OCI-LY1 (cell line): Measurements from ENCODE around the gene CD93.

Experiments
- H2AFZ ChIP-seq: fragments of 200-600 bp; sonication (generic), shearing (Covaris generic); 2 replicates; pipeline ENCODE4 v1.6.0; 2014; ENCODE audit warnings: antibody characterized with exemption, mild to moderate bottlenecking, low read length
- H3F3A ChIP-seq: fragments of 200-600 bp; sonication (generic), shearing (Covaris generic); 2 replicates; pipeline ENCODE4 v1.6.0; 2014; ENCODE audit warnings: mild to moderate bottlenecking, antibody characterized with exemption, low read length, moderate library complexity; ENCODE audit not compliant: insufficient read depth
- H3K27ac ChIP-seq: fragments of 200-600 bp; sonication (generic); 2 replicates; pipeline ENCODE4 v1.5.1; 2014; ENCODE audit warnings: low read length, mixed run types, mild to moderate bottlenecking, low read depth; ENCODE audit not compliant: poor library complexity, severe bottlenecking
- H3K27me3 ChIP-seq: fragments of 200-600 bp; sonication (generic); 2 replicates; pipeline ENCODE4 v1.6.0; 2014; ENCODE audit warnings: antibody characterized with exemption, mild to moderate bottlenecking, low read length, moderate library complexity; ENCODE audit not compliant: insufficient read depth
- H3K36me3 ChIP-seq: fragments of 200-600 bp; sonication (generic); 2 replicates; pipeline ENCODE4 v1.6.1; 2014; ENCODE audit warnings: mild to moderate bottlenecking, antibody characterized with exemption, low read length, moderate library complexity, mixed read lengths; ENCODE audit not compliant: insufficient read depth
- H3K4me1 ChIP-seq: fragments of 200-600 bp; sonication (generic); 2 replicates; pipeline ENCODE4 v1.5.1; 2014; ENCODE audit warnings: mild to moderate bottlenecking, low read length, moderate library complexity; ENCODE audit not compliant: insufficient read depth, severe bottlenecking
- H3K4me2 ChIP-seq: fragments of 200-600 bp; sonication (generic), shearing (Covaris generic); 2 replicates; pipeline ENCODE4 v1.6.1; 2014; ENCODE audit warnings: low read length
- H3K4me3 ChIP-seq: fragments of 200-600 bp; sonication (generic); 2 replicates; pipeline ENCODE4 v1.5.1; 2014; ENCODE audit warnings: low read length, low read depth, mild to moderate bottlenecking, mixed read lengths; ENCODE audit not compliant: poor library complexity, severe bottlenecking
- H3K79me2 ChIP-seq: fragments of 200-600 bp; shearing (Covaris generic); 2 replicates; pipeline ENCODE4 v1.6.1; 2016; ENCODE audit warnings: mixed run types, low read length, mixed read lengths; ENCODE audit not compliant: insufficient read depth
- H3K9ac ChIP-seq: fragments of 200-600 bp; sonication (generic), shearing (Covaris generic); 2 replicates; pipeline ENCODE4 v1.6.1; 2014; ENCODE audit warnings: mild to moderate bottlenecking, low read length, mixed read lengths
- H3K9me2 ChIP-seq: fragments of 200-600 bp; sonication (generic), shearing (Covaris generic); 2 replicates; pipeline ENCODE4 v1.6.1; 2014; ENCODE audit warnings: low read depth, mild to moderate bottlenecking, low read length, mixed read lengths
- H3K9me3 ChIP-seq: fragments of 200-600 bp; shearing (Covaris generic); 2 replicates; pipeline ENCODE4 v1.6.1; 2014; ENCODE audit warnings: low read length, mixed read lengths
- H4K20me1 ChIP-seq: fragments of 200-600 bp; sonication (generic), shearing (Covaris generic); 2 replicates; pipeline ENCODE4 v1.6.0; 2016; ENCODE audit warnings: mild to moderate bottlenecking, low read length; ENCODE audit not compliant: insufficient read depth
- EZH2 ChIP-seq: fragments of 200-600 bp; sonication (generic), shearing (Covaris generic); IDR thresholded peaks from 2 replicates; pipeline ENCODE4 v1.8.0; 2017; ENCODE audit warnings: borderline replicate concordance, mixed run types, mild to moderate bottlenecking, antibody characterized with exemption, low read length, moderate library complexity, mixed read lengths
- TF ChIP-seq, protein P1 (sequence below): fragments of 200-600 bp; sonication (generic), shearing (Covaris generic); IDR thresholded peaks from 2 replicates; pipeline ENCODE4 v1.5.1; 2017; ENCODE audit warnings: mild to moderate bottlenecking, antibody characterized with exemption, low read length, moderate library complexity, mixed read lengths

The CD93 gene

DNA sequence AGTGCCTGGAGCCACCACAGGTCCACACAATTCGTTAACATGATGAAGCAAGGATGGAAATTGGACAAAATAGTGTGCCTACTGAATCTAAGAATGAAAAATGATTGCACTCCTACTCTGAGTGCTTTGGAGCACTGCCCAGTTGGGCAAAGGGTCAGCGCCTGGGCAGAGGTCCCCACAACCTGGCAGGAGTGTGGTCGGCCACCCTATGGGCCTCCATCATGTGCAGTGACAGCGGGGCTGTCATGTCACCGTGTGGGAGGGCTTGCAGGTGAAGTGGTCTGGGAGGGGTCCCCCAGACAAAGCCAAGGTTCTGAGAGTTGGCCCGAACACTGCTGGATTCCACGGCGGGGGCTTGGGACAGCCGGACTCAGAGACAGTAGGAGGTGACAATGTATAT, 36.2 kb upstream of the CD93 start:
- H3K9me2 ChIP-seq: no peaks in the 10 kb centered on the region
- H4K20me1 ChIP-seq: no peaks in the 10 kb centered on the region
- H3K4me2 ChIP-seq: no peak overlapping the region
- H3K4me1 ChIP-seq: no peaks in the 10 kb centered on the region
- no peak for TF ChIP-seq EZH2
- TF ChIP-seq, protein P1, sequence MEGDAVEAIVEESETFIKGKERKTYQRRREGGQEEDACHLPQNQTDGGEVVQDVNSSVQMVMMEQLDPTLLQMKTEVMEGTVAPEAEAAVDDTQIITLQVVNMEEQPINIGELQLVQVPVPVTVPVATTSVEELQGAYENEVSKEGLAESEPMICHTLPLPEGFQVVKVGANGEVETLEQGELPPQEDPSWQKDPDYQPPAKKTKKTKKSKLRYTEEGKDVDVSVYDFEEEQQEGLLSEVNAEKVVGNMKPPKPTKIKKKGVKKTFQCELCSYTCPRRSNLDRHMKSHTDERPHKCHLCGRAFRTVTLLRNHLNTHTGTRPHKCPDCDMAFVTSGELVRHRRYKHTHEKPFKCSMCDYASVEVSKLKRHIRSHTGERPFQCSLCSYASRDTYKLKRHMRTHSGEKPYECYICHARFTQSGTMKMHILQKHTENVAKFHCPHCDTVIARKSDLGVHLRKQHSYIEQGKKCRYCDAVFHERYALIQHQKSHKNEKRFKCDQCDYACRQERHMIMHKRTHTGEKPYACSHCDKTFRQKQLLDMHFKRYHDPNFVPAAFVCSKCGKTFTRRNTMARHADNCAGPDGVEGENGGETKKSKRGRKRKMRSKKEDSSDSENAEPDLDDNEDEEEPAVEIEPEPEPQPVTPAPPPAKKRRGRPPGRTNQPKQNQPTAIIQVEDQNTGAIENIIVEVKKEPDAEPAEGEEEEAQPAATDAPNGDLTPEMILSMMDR: no peak
- no peaks in the 10 kb centered on the region for H3K9me3 ChIP-seq
- no peaks in the 10 kb centered on the region for H3K79me2 ChIP-seq
- H2AFZ ChIP-seq: no peak overlapping the region
- no peak overlapping the region for H3K9ac ChIP-seq
- H3K27me3 ChIP-seq: no peaks in the 10 kb centered on the region; the same call in 1 of the 2 replicates
- H3K36me3 ChIP-seq: no peaks in the 10 kb centered on the region
- no peak overlapping the region for H3K27ac ChIP-seq
- H3F3A ChIP-seq: no peaks in the 10 kb centered on the region
- no peak overlapping the region for H3K4me3 ChIP-seq

DNA sequence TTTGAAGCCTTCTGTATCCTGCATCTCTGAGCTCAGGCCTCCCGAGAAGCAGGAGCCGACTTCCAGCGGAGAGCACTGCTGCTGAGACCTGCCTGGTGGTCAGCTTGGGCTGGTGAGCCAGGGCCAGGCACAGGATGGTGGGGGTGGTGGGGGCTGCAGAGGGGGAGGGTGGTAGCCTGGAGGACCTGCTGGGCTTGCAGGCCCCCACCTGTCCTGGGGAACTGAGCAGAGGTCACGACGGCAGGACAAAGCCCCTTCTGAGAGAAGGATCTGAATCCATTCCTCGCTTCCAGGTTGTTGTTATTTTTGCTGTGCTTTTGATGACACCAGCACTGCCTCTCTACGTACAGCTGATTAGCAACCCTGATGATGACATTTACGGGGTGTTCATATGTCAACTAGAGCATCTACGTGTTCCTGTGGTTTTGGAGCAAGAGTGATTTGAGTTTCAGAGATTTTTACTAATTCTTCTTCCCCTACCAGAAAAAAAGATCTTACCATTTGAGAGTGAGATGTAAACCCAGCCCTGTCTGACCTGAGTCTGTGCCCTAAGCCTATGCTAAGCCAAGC, 35.7 kb upstream of the CD93 start:
- no peaks in the 10 kb centered on the region for H3K36me3 ChIP-seq
- H3K79me2 ChIP-seq: no peaks in the 10 kb centered on the region
- H3K27ac ChIP-seq: no peak overlapping the region
- no peaks in the 10 kb centered on the region for H3K9me2 ChIP-seq
- H3K9me3 ChIP-seq: no peaks in the 10 kb centered on the region
- no peak overlapping the region for H3K9ac ChIP-seq
- no peak overlapping the region for H3K4me3 ChIP-seq
- TF ChIP-seq, protein P1: no peak
- no peak for TF ChIP-seq EZH2
- H3K27me3 ChIP-seq: no peaks in the 10 kb centered on the region; the same call in 1 of the 2 replicates
- no peaks in the 10 kb centered on the region for H3K4me1 ChIP-seq
- H2AFZ ChIP-seq: no peak overlapping the region
- H3F3A ChIP-seq: no peaks in the 10 kb centered on the region
- H4K20me1 ChIP-seq: no peaks in the 10 kb centered on the region
- H3K4me2 ChIP-seq: no peak overlapping the region

DNA sequence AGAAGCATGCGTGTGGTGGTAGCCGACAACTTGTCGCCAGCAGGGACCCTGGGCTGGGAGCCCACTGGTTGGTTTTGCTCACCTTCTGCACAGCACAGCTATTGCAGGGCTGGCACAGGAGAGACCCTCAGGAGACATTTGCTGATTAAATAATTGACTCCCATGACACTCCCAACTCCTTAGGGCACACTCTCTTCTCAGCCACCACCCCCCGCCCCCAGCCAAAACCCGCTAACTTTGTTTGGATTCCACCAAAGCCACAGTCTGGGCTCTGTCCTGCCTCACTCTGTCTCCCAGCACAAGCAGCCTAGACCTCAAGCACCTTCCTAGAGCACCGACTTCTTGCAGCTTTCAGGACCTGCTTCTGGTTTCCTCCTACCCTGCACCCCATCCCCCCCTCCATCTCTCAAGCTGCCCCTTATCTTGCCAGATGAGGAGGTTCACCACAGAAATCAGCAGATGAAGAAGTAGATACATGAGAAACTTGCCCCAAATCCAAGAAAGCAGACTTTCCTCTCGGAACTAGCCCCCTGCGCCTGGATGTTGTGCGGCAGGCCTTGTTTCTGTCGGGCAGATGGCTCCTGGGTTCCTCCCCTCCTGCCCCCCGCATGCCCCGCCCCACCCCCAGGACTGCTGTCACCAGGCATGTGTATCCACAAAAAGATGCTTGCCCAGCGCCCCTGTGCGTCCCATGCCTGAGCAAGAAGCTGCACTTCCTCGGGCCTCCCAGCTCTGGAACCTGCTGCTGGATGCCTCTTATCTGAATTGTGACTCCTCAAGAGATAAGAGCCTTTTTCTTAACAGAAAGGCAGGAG, 35.0 kb upstream of the CD93 start:
- H2AFZ ChIP-seq: no peak overlapping the region
- H3K9ac ChIP-seq: no peak overlapping the region

More for the DNA sequence above, 35.0 kb upstream of the CD93 start:
- no peaks in the 10 kb centered on the region for H3K4me1 ChIP-seq
- no peaks in the 10 kb centered on the region for H3F3A ChIP-seq
- H3K36me3 ChIP-seq: no peaks in the 10 kb centered on the region
- H3K9me2 ChIP-seq: no peaks in the 10 kb centered on the region
- H4K20me1 ChIP-seq: no peaks in the 10 kb centered on the region
- TF ChIP-seq EZH2: no peak
- TF ChIP-seq, protein P1: no peak
- H3K4me3 ChIP-seq: no peak overlapping the region
- no peaks in the 10 kb centered on the region for H3K79me2 ChIP-seq
- H3K27me3 ChIP-seq: no peaks in the 10 kb centered on the region; the same call in 1 of the 2 replicates
- no peaks in the 10 kb centered on the region for H3K9me3 ChIP-seq
- no peak overlapping the region for H3K4me2 ChIP-seq
- H3K27ac ChIP-seq: no peak overlapping the region
